Putamen (tissue), 1 donor: ENCODE data around the gene ST6GAL1.

Experiments
- DNase-seq: peaks from one replicate; pipeline ENCODE4 v3.0.0-alpha.2; 2016; ENCODE audit warnings: low spot score

ST6GAL1 gene

GRCh38 chr3:187112934-187113793 is 182.8 kb downstream of the ST6GAL1 start:
- no peak for DNase-seq

GRCh38 chr3:187114511-187114910 is 184.2 kb downstream of the ST6GAL1 start:
- no peak for DNase-seq

- no peak for DNase-seq
These were observed 190.0 kb downstream of the ST6GAL1 start for GRCh38 chr3:187120326-187120725.

- DNase-seq, result no peak
These were observed 191.9 kb downstream of the ST6GAL1 start for GRCh38 chr3:187122261-187122660.

- no peak for DNase-seq
These were observed 195.1 kb downstream of the ST6GAL1 start for GRCh38 chr3:187125319-187126031.
